ENCODE data around the gene PPP6C.
"Not testable (repeated sequence)": the region's sequence is repeated elsewhere in the genome, so short reads cannot be mapped to it uniquely, and the experiment has no call there.

The PPP6C gene

GRCh38 chr9:125140576-125140975 is 49.0 kb downstream of the PPP6C start:
- no peak for DNase-seq

GRCh38 chr9:125137200-125137599 is 52.4 kb downstream of the PPP6C start:
- no peak for DNase-seq

GRCh38 chr9:125134976-125135375 is 54.6 kb downstream of the PPP6C start:
- DNase-seq = no peak

GRCh38 chr9:125133403-125134329 is 55.9 kb downstream of the PPP6C start:
- no peak for DNase-seq

GRCh38 chr9:125131778-125132177 is 57.8 kb downstream of the PPP6C start:
- DNase-seq = no peak

GRCh38 chr9:125126019-125126746 is 63.4 kb downstream of the PPP6C start:
- peak; percentile 87 for DNase-seq

- DNase-seq = no peak
Measured at GRCh38 chr9:125125523-125125922, 64.1 kb downstream of the PPP6C start.

GRCh38 chr9:125121146-125121545 is 68.5 kb downstream of the PPP6C start:
- no peak for DNase-seq

- peak; percentile 6 for DNase-seq
Measured at GRCh38 chr9:125119643-125120286, 69.8 kb downstream of the PPP6C start.

GRCh38 chr9:125118696-125119095 is 70.9 kb downstream of the PPP6C start:
- DNase-seq = not testable (repeated sequence)

- not testable (repeated sequence) for DNase-seq
Measured at GRCh38 chr9:125114503-125114902, 75.1 kb downstream of the PPP6C start.

GRCh38 chr9:125110464-125110863 is 79.1 kb downstream of the PPP6C start:
- no peak for DNase-seq

GRCh38 chr9:125108541-125108940 is 81.1 kb downstream of the PPP6C start:
- DNase-seq = not testable (repeated sequence)

- no peak for DNase-seq
Measured at GRCh38 chr9:125106285-125106893, 83.2 kb downstream of the PPP6C start.

- no peak for DNase-seq
Measured at GRCh38 chr9:125103770-125104460, 85.7 kb downstream of the PPP6C start.

- no peak for DNase-seq
Measured at GRCh38 chr9:125103021-125103420, 86.6 kb downstream of the PPP6C start.

- DNase-seq = no peak
Measured at GRCh38 chr9:125100822-125101221, 88.8 kb downstream of the PPP6C start.

GRCh38 chr9:125099816-125100215 is 89.8 kb downstream of the PPP6C start:
- no peak for DNase-seq

Measured in CD4-positive, alpha-beta T cell treated with Interleukin-6 for 4 hours (primary cell).